Fibroblast of skin of left quadriceps (primary cell): ENCODE measurements around the gene POMGNT1.

Experiments used
- DNase-seq, 2 experiments: peaks; one replicate each; pipeline ENCODE4 v3.0.0-alpha.2; 2013; ENCODE audit warnings: low read depth in 2 of 2

The POMGNT1 gene

DNA sequence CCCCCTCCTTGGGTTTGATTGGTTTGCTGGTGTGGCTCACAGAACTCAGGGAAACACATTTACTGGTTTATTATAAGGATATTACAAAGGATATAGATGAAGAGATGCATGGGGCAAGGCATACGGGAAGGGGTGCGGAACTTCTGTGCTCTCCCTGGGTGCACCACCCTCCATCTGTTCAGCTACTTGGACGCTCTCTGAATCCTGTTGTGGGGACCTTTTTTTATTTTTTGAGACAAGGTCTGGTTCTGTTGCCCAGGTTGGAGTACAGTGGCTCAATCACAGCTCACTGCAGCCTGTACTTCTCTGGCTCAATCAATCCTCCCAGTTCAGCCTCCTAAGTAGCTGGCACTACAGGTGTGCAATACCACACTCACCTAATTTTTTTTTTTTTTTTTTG, 12.3 kb upstream of the POMGNT1 start:
- DNase-seq = no peak

DNA sequence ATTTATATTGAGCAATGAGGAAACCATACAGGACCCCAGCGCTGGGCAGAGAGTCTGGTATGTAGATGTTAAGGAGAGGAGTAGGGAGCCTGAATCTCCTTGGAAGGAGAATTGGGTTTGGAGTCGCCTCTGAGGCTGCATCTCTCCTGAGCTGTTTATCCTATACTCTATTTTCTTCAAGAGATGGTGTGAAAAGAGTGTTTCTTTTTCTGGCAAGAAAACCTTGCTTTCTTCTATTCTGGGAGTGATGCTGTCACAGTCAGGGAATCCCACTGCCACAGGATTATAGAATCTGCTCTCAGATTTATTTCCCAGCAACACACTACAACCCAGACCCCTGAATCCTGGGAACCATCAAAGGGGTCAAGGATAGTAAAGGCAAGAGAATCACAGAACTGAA, 8.2 kb upstream of the POMGNT1 start:
- DNase-seq = no peak

DNA sequence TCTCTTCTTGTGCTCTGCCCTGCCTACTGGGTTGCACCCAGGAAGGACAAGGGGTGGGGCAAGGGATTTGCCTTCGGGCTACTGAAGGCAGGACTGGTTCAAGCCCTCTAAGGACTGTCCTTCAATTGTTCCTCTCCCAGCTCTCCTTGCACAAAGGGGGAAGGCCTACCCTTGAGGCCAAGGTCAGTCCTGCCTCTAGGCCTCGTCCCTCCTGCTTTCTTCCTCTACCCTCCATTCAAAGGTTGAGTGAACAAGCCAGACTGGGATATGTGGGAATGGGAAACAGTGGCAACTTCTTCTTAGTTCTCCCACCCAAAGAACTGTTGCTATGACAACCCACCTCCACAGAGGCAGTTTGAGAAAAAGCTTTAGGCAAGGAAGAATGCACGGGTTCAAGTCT, 7.6 kb upstream of the POMGNT1 start:
- DNase-seq = no peak

DNA sequence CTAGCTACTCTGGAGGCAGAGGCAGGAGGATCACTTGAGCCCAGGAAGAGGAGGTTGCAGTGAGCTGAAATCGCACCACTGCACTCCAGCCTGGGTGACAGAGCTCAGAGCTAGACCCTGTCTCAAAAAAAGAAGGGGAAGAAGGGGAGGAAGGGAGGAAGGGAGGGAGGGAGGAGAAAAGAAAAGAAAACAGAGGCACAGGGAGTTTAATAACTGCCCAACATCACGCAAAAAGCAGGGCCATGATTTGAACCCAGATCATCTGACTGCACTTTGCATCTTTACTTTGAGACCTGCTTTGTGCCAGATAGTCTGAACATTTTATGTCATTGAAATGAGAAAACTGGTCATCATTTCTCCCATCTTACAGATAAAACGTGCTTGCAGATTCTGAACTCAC, 6.9 kb upstream of the POMGNT1 start:
- DNase-seq = no peak

DNA sequence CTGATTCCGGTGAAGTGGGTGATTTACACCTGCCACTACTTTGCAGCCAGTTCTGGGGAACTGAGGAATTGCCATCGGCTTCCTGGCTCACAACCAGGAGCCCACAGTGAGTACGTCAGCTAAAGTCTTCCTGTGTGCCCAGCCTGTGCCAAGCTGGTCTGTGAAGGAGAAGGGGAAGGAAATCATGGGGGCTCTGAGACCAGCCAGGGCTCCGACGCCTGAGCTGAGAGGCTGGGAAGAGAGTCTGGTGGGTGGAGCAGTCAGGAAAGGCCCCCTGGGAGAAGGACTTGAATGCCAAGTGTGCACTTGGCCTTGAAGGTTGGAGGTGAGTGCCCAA, 6.1 kb upstream of the POMGNT1 start:
- no peak for DNase-seq

DNA sequence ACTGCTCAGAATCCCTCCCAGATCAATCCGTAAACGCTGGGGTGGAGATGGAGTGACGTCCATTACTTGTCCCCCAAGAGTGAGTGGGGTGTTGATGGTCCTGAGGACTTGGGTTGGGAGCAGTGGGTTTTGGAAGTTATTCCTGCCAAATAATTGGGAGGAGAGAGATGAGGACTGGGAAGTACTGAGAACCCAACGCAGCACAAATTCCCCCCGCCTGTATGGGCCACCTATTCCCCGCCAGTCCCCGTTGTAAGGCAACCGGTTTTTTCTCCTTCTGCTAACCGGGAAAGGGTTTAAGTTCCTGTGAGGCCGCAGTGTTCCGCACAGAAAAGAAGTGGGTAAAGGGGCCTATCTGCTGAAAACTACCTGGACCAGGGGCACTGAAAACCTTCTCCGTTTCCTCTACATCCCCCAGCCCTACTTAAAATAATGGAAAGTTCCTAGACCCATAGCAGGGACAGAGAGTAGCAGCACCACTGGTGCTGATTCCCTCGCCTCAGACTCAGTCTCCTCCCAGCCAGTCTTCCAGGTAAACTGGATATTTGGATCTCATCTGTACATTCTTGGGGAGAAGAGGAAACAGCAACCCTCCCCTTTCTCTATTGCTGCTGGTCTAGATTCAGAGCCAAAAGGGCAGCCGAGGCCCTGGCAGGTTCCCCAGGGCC, 5.6 kb upstream of the POMGNT1 start:
- DNase-seq = no peak

DNA sequence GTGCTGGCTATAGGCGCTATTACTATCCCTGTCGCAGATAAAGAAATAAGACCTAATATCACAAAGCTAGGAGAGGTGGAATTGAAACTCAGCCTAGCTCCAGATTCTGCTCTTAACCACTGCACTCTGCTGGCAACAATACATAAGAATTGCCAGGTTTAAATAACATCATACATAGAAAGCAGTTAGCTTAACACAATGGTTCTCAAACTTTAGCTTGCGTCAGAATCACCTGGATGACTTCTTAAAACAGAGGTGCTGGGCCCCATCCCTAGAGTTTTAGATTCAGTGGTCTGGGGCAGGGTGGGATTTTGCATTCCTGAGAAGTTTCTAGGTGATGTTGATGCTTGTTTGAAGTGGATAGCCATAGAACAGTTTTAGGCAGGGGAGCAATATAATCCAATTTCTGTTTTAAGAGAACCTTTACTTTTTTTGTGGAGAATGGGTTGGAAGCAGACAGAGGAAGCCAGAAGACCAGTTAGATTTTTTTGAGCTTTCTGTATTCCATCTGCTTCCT, 1.1 kb upstream of the POMGNT1 start:
- DNase-seq = no peak

DNA sequence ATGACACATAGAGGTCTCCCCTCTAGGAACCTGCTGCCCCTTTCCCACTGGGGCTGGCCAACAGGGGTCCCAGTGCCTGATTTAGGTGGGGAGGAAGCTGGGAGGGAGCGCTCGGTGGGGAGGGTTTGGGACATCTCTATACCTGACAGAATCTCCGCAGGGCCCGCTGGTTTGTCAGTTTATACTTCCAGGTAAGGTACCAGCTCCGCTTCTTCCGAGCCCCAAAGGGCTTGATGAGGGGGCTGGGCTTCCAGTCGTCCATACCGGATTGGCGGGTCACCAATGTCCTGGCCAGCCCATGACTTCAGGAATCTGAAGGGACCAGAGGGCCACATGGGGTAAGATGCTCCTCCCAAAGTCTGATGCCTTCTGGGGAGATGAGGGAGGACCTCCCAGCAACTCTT, 672 bp downstream of the POMGNT1 start:
- no peak for DNase-seq

DNA sequence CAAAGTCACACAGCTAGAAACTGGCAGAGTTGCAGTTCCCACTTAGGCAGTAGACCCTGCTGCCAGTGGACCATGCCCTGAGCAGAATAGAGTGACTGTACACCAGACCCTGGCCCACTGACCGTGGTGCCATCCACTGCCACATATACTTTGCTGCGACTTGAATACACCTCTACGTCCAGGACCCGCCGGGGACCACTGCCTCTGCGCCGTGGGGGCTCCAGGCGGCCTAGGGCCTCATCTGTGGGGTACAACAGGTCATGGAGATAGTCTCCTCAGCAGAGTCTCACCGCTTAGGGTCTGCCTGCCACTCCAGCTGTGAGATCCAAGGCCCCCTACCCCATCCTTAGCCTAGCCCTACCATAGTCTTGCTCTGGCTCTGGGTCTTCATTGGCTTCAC, 1.6 kb downstream of the POMGNT1 start:
- no peak for DNase-seq

DNA sequence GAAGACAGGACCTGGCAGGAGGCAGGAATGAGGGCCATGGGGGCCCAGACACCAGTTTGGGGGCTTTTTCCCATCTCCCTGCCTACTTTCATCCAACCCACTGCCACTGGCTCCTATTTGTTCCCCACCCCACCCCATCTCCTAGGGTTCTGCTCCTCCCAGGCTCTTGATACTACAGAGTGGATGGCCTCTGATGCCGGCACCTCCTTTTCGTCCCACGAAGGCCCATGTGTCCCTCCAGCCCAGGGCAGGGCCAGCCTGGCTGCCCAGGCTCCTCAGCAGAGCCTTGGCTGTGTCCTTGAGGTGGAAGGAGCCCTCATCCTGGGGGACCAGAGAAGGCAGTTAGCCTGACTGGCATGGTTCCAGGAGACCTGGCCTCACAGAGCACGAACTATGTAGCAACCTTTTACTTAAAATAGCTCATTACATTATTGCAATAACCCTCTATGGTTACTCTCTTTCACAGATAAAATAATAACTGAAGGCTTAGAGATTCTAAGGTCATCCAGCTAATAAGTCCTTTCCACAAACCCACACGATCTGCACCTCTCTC, 3.5 kb downstream of the POMGNT1 start:
- no peak for DNase-seq

DNA sequence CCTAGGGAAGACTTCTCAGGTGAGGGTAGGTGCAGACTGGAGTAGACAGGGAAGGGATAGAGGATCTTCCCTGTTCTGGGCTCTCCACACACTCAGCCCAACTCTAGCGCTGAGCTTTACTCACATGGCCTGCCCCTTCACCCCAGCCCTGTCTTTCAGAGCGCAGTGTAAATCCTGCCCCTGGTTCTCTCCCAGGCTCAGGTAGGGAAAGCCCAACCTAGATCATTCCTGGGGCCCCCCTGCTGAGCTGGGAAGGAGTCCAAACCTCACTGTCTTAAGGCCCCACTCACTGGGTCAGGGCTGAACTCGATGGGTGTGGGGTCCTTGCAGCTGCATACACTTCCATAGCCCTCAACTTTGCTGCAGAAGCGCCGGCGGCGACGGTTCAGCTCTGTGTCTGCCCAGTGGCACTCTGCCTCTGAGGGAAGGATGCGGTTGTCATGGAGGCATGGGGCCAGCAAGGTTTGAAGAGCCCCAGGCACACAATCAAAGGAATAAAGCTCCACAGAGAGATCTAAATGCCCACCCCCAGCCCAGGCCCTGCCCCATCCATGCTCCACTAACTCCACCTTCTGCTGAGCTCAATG, 4.2 kb downstream of the POMGNT1 start:
- DNase-seq = no peak

DNA sequence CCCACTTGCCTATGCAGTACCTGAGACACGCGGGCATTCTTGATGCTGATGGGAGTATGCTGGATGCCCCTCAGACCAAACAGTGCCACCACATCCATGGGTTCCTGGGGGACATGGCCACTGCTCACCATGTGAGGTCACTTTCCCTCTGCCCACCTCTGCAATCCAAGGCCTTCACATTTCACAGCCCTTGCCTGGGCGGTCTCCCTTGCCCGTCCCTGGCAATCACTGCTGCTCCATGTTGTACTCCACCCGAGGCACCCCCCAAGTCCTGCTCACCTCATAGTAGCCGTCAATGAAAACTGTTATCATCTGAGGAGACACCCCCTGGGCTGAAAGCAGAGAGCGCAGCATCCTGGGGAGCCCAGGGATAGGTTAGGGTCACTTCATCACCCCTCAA, 4.9 kb downstream of the POMGNT1 start:
- no peak for DNase-seq

DNA sequence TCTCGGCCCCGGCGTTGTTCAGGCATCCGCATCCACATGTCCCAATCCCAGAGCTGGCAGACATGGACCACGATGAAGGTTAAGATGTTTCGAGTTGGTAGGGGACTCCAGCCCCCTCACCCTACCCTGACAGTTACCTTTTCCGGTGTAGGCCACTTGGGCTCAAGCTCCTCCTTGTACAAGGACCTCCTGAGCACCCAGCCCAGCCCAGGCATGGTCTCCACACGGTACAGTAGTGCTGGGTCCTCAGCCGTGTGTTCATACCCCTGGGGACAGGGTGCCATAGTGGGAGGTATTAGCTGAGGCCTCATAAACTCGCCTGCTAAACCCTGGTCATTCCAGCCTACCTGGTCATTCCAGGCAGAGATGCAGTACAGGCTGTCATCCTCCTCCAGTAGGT, 6.1 kb downstream of the POMGNT1 start:
- DNase-seq = no peak

DNA sequence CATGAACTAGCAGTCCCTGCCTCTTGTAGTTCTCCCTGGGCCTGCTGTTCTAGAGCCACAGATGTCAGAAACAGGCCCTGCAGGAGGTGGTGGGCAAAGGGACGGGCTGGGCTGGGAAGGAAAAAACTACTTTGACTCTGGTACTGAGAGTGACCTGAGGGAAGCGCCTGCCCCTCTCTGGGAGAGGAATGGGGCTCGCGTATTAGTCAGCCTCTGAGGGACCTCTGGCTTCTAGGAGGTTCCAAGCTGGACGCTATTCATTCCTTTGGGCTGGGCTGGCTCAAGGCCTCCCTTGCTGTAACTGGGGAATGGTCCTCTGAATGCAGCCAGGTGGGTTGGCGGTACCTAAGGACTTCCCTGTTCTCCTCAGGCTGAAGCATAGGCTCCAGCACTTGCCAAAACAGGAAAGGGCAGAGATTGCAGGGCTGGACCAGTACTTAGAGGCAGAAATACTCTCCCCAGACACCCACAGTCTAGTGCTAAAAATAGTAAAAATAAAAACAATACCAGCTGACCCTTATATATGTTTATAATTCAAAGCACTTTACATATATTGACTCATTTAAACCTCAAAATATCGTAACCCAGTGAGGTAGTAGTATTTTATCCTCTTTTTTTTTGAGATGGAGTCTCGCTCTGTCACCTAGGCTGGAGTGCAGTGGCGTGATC, 7.1 kb downstream of the POMGNT1 start:
- DNase-seq = no peak

DNA sequence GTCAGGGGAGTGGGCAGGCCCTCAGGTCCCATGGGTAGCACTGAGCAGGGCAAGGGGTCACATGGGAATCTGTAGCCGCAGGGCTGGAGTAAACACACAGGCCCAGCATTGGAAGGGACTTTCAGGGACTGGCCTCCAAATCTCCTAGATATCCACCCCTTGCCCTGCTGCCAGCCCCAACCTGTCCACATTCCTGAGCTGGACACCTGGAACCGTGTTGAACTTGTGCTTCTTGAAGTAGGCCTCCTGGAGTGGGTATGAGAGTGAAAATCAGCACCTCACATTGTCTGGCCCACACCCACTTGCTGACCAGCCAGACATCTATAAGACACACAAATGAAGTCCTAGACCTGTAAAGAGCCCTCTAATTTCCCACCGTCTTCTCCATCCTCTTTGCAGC, 7.7 kb downstream of the POMGNT1 start:
- DNase-seq = no peak

DNA sequence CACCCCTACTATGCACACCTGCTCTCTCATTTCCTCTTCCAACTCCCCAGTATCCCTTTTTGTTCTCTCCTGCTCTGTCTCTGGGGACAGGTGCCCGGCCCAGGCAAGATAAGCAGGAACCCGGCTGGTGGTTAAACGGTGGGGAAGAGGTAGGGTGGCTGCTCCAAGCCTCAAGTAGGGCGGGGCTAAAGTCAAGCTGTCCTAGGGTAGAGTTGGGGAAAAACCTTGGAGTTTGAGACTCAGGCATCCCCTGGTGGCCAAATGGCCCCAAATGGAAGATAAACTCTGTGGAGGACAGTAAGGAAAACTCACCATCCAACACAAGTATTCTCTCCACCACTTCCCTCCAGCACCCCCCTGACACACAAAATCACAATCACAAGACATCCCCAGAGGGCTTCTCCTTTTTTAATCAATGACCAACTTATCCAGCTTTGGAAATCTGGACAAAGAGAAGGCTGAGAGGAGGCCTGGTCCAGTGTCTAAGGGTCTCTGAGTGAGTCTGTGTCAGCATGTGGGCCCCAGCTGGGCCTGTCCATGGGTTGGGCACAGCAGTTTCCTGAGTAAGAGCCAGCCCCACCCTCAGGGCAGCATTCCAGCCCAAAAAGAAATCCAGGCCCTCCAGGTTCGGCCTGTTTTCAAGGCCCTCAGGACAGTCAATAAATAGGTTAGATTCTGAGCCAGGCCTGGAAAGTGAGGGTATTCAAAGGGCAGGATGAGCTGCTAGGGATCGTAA, 9.8 kb downstream of the POMGNT1 start:
- no peak for DNase-seq

DNA sequence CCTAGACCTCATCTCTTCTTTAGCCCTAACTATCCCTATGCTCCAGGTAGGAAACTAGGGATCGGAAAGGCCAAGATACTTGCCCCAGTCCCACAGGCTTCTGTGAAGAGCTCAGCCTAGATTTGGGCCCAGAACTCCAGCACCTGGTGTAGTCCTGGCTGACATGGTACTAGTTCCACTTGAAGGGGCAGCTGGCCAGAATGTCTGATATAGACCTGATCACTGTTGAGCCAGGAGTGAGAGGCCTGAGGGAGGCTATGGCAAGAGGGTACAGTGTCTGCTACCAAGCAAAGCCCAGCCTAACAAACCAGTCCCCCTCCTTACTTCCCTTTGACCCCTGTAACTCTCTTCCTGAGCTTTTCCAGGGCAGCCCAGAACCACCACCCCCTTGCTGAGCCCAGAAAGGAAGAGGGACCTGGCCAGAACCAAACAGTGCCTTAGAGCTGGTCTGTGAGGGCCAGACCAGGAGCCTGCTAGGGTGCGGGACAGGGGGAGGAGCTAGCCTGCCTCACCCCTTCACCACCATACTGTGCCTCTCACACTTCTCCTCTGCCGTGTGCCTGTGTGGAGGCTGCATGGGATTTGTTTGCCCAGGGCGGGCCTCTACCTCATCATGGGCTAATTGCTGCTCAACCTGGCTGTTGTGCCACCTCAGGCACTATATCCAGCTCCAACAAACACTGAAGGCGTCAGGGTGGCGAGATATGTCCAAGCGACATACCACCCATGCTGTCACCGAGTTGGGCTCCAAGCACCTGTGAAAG, 10.9 kb downstream of the POMGNT1 start:
- no peak for DNase-seq

DNA sequence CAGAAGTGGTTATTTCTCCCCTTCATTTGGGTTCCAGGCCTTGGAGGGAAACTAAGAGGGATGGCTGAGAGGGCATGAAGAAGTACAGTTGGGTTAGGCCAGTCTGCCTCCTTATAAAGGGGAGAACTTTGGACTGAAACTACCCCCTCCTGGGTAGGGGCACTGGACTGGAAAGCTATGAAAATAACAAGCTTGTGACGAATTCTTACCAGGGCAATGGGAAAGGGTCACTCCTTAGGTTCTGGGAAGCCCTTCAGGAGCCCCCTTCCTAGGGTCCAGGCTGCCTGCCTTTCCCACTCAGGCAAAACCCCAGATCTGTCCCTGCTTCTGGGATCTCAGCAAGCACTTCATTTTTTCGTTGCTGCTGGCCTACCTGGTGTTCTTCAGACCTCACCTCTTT, 12.2 kb downstream of the POMGNT1 start:
- no peak for DNase-seq

DNA sequence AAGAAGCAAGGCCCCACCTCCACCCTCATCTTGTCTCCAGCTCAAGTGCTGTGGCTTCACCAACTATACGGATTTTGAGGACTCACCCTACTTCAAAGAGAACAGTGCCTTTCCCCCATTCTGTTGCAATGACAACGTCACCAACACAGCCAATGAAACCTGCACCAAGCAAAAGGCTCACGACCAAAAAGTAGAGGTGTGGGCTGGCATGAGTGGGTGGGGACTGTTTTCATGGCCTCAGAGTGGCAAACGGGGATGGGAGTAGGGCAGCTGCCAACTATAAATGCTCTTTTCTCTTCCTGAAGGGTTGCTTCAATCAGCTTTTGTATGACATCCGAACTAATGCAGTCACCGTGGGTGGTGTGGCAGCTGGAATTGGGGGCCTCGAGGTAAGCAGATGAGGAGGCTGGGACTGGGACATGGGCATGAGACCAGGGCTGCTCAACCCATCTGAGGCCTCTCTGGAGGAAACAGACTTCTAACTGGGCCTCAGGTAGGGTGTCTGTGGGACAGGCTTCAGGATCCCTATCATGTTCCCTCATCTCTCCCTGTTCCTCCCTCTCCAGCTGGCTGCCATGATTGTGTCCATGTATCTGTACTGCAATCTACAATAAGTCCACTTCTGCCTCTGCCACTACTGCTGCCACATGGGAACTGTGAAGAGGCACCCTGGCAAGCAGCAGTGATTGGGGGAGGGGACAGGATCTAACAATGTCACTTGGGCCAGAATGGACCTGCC, 13.1 kb downstream of the POMGNT1 start:
- DNase-seq = no peak

DNA sequence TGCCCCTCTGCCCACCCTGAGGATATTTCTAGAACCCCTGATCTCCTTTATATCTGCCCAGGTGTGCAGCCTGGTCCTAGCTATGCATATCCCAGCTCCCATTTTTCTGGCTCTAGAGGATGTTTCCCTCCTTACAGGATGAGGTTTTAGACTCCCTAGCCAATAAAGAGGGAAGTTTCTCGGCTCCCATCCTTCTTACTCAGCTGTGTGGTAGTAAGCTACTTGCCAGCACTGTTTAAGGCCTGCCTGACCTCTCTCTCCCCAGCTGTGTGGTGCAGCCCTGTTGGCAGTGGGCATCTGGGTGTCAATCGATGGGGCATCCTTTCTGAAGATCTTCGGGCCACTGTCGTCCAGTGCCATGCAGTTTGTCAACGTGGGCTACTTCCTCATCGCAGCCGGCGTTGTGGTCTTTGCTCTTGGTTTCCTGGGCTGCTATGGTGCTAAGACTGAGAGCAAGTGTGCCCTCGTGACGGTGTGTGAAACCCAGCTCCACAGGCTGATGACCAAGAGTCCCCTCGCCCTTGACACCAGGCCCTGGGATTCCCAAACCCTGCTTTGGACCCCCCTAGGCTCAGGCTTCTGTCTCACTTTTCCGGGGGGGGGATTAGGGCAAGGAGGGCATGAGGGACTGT, 14.2 kb downstream of the POMGNT1 start:
- DNase-seq = no peak
